NCI-H146 treated with DMSO at 0.1 percent for 48 hours (cell line): Measurements from ENCODE around the gene PRPF19.
A peak's percentile ranks its signal among the peaks of the same experiment; 100 is the strongest.
"Not testable (repeated sequence)": the region's sequence is repeated elsewhere in the genome, so short reads cannot be mapped to it uniquely, and the experiment has no call there.

Experiments used
- DNase-seq: peaks from one replicate; lab custom pipeline; 2025; ENCODE audit not compliant: unreplicated experiment; lab: John Stamatoyannopoulos, UW

PRPF19 gene

GRCh38 chr11:60909680-60910280 is 3.4 kb upstream of the PRPF19 start:
- not testable (repeated sequence) for DNase-seq

- no peak for DNase-seq
Measured at GRCh38 chr11:60908803-60909202, 2.4 kb upstream of the PRPF19 start.

DNA sequence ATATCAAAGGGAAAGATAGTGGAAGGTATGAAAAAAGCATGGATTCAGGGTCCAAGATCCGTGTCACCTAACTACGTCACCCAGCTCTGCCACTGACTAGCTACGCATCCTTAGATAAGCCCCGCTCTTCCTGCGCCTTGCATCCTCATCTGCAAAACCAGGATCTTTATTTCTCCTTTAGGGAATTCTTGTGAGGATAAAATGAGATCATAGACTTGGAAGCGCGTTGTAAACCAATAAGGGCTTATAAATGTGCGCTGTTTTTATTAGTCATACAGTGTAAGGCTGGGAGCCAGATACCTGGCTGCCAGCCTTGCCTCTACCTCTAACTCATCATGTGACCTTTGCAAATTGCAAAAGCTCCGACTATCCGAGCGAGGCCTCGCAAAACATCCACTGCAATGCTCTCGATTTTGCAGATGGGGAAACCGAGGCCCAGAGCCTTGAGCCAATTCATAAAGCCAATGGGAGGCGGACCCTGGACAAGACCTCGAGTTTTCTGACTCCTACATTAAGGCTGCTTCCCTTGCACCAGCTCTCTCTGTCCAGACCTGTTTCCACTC is 753 bp downstream of the PRPF19 start:
- peak; percentile 14 for DNase-seq

- DNase-seq = peak; percentile 14
Measured at GRCh38 chr11:60905047-60905446, 1.3 kb downstream of the PRPF19 start.

DNA sequence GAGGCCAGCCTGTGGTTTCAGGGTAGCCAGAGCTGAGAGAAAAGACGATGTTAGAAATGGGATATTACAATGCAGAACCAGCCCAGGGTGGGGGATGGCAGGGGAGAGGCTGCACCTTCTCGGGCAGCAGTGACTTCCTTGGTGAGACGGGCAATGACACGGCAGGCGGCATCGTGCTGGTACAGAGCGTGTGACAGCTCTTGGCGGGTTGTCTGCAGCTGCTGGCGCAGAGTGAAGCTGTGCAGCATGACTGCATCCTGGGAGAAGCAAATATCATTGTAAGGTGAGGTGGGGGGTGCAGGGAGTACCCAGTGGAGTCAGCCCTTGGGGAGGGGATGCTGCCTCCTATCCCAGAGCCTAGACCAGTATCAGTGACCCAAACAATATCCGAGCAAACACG is 3.8 kb downstream of the PRPF19 start:
- DNase-seq = no peak

GRCh38 chr11:60900673-60901404 is 5.5 kb downstream of the PRPF19 start:
- DNase-seq = no peak

- no peak for DNase-seq
Measured at GRCh38 chr11:60899977-60900376, 6.4 kb downstream of the PRPF19 start.

GRCh38 chr11:60899046-60899936 is 7.1 kb downstream of the PRPF19 start:
- no peak for DNase-seq

GRCh38 chr11:60897496-60897895 is 8.9 kb downstream of the PRPF19 start:
- DNase-seq = no peak

DNA sequence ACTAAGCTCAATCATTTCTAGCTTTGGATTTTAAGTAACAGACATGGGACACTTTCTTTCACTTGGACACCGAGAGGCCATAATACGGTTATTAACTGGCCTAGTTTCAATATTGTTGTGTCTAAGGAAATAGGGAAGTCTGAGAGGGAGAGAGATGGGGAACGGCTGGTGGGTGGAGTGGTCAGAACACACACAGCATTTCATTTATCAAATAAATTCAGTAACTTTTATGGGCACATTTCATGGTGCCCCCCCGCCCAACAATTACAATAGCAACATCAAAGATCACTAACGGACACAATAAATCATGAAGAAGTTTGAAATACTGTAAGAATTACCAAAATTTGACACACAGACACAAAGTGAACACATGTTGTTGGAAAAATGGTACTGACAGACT is 10.7 kb downstream of the PRPF19 start:
- DNase-seq = no peak

GRCh38 chr11:60891103-60891741 is 15.2 kb downstream of the PRPF19 start:
- no peak for DNase-seq

- no peak for DNase-seq
Measured at GRCh38 chr11:60890696-60891095, 15.7 kb downstream of the PRPF19 start.

- DNase-seq = no peak
Measured at GRCh38 chr11:60889869-60890311, 16.5 kb downstream of the PRPF19 start.

DNA sequence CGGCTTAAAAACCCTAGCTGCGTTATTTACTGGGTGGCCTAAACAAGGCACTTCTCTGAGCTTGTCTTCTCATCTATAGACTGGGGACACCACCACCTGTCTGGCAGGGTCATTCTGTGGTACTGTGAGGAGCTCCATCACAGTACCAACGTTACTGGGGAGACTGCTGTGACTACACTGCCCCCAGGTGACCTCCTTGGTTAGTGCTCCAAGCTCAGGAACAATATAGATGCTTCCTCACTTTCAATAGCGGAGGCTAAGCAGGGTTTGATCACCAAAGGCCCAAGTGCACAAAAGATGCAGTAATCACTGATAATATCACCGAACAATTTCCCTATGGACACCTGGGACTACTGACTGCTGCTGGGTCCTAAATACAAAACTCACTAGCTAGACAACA is 18.8 kb downstream of the PRPF19 start:
- DNase-seq = peak; percentile 49

GRCh38 chr11:60880643-60881282 is 25.6 kb downstream of the PRPF19 start:
- DNase-seq = peak; percentile 78

DNA sequence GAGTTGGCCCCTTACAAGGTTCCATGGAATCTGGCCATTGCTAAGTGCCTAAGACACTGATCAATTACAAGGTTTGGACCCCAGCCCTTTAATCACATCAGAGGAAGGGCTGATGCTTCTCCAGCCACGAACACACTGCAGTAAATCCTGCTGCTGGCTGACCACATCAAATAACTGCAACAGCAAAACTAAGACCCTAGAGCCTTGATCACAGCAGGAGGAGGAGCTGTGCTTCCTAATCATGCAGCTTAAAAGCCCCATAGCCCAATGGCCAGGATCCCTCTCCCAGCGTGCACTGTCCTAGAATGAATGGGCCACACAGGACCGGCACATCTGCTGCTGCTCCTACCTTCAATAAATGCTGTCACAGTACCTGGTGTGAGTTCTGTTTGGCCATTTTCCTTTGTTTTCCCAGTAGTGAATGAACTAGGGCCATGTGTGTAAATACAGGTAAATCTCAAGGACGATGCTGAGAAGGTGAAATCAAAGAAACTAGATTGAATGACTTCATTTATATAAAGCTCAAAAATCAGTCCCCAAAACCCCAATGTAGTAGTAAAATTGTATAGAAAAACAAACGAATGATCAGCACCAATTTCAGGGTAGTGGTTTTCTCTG is 26.3 kb downstream of the PRPF19 start:
- DNase-seq = no peak

DNA sequence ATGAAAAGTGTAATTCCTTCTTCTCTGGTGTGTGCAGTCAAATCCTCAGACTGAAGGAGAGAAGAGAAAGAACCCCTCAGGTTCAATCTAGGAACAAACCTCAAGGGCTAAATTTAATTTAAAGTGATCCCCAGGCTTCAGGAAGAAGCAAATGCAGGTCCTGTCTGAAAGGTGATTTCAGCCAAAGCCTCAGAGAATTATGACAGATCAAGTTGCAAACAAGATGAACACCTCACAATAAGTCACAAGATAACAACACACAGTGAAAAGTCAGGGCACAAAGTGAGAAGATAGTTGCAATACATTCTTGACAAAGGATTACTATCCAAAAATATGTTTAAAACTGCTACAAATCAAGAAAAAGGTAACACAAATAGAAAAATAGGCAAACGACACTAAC is 27.3 kb downstream of the PRPF19 start:
- no peak for DNase-seq

DNA sequence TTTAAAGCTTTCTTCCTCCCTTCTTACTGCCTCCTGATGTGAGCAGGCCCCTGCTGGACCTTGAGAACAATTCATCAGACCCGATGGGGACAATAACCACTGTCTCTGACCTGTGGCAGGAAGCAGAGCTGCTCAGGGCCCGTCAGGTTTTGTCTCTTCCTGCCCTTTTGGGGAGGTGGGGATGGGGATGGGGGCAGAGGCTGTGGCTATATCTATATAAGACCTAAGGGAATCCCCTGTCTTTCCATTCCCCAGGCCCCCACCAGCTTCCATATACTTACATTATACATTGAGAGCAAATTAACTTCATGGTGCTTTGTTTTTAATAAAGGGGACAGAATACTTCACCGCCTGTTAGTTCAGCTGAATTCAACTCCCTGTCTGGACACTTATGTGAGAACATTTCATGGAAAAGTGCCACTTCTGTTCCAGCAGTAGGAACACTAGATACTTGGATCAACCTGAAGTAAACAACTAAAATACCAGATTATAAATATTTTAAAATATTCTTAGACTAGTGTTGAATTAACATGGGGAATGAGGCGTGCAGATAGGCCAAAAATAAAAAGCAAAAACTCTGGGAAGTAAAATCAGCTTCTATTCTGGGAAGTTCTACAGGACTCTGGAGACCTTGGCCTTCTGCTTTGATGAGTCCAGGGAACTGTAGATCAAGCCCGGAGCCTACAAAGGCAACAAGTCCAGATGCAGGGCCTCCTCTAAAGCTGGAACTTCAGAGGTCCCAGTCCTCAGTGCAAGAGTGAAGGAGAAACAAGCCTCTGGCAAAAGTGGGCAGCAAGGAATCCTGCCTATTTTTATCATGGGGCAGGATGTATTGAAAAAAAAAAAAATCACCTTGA is 27.9 kb downstream of the PRPF19 start:
- DNase-seq = no peak

- DNase-seq = no peak
Measured at GRCh38 chr11:60876168-60876485, 30.3 kb downstream of the PRPF19 start.
